ENCODE data around the gene CMSS1. TPM values are rescaled to one million over a fixed set of nuclear protein-coding genes. Genes with fewer than 3 reads are reported as not detected.

CMSS1 gene
- total RNA-seq, 4 donors from 2014 or later = 2.4 to 29.9 (median 5.2) TPM

GRCh38 chr3:100029052-100029451 is 211.4 kb downstream of the CMSS1 start:
- intact Hi-C loops (cut with DNase I; ENCODE audit: low total_unique reads) (no loop called here), in situ Hi-C loops (cut with MboI; ENCODE audit: low pct_ligation_motif_present in 1 of 4, low pct_unique_long_range_greater_than_20kb in 1 of 4, low sequenced_read_pairs in 3 of 4) (no loop called here)
- H3K9me3 ChIP-seq = no peaks in the 10 kb centered on the region
- no peak overlapping the region for H3K4me3 ChIP-seq
- no peaks in the 10 kb centered on the region for H3K36me3 ChIP-seq
- no peak overlapping the region for H3K27ac ChIP-seq
- peaks cover 8 to 27% (median 17%) of the 10 kb centered on the region in 4 donors for H3K4me1 ChIP-seq
- no peaks in the 10 kb centered on the region for H3K27me3 ChIP-seq
- TF ChIP-seq EP300 (IDR thresholded peaks at IDR 0.05; ENCODE audit: low read depth) (no peak), POLR2AphosphoS5 (IDR thresholded peaks at IDR 0.05) (no peak), CTCF (IDR thresholded peaks at IDR 0.05) (no peak), POLR2A (IDR thresholded peaks at IDR 0.05) (no peak)
- 92 to 96% methylated on average over 1 of the region's 1 CpG for WGBS, 2 donors (ENCODE audit: low coverage in 1 of 2)
- no peak for DNase-seq

DNA sequence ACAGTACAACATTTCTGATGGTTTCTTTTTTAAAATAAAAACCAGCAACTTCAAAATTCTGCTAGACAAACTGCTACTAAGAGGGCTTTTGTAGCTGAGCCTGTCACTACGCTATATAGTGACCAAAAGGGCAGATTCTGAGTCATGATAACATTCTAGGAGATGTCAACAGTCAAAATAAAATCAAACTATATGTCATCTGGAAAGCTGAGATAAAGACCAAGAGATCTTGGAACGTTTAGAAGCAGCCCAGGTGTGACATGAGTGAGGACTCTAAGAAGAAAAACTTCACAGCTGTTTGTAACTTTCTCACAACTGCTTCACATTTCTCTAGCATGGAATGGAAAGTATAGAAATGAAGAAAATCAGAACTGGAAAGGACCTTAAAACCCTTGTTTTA is 212.0 kb downstream of the CMSS1 start:
- TF ChIP-seq POLR2A (IDR thresholded peaks at IDR 0.05) (no peak), CTCF (IDR thresholded peaks at IDR 0.05) (no peak), POLR2AphosphoS5 (IDR thresholded peaks at IDR 0.05) (no peak), EP300 (IDR thresholded peaks at IDR 0.05; ENCODE audit: low read depth) (no peak)
- Histone ChIP-seq H3K4me1 (peaks cover 2 to 21% (median 14%) of the 10 kb centered on the region in 4 donors), H3K27me3 (no peaks in the 10 kb centered on the region), H3K4me3 (no peak overlapping the region), H3K9me3 (no peaks in the 10 kb centered on the region), H3K27ac (no peak overlapping the region), H3K36me3 (no peaks in the 10 kb centered on the region)
- 58 to 72% methylated on average over 2 of the region's 2 CpGs for WGBS, 2 donors (ENCODE audit: low coverage in 1 of 2)
- no peak for DNase-seq
- intact Hi-C loops (cut with DNase I; ENCODE audit: low total_unique reads) (no loop called here), in situ Hi-C loops (cut with MboI; ENCODE audit: low pct_ligation_motif_present in 1 of 4, low pct_unique_long_range_greater_than_20kb in 1 of 4, low sequenced_read_pairs in 3 of 4) (no loop called here)

- H3K27ac ChIP-seq = no peak overlapping the region
- WGBS, 2 donors (ENCODE audit: low coverage in 1 of 2) = 83 to 87% methylated on average over 3 of the region's 3 CpGs
- in situ Hi-C loops (cut with MboI; ENCODE audit: low pct_ligation_motif_present in 1 of 4, low pct_unique_long_range_greater_than_20kb in 1 of 4, low sequenced_read_pairs in 3 of 4) = no loop called here
Measured at GRCh38 chr3:100030346-100030745, 212.7 kb downstream of the CMSS1 start.

DNA sequence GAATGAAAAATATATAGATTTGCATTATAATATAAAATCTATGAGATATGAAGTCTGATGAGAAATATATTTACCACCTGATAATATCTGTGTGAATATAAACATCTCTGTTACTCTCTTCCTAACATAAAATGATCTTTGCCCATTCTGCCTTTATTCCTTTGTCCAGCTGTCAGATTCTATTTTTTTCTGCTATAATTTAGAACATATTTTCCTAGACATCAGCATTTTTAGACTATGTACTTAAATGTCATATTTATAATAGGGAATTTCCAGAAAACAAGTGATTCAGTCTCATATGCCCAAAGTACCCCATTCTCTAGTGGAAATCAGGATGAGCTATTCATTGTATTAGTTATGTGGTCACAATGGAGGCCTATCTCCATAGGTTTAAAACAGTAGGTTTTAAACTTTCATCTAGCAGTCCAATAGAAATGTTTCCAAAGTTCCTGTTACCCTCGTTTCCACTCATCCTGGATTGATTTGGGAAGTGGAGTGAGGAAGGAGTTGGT is 213.3 kb downstream of the CMSS1 start:
- Histone ChIP-seq H3K27me3 (no peaks in the 10 kb centered on the region), H3K9me3 (no peaks in the 10 kb centered on the region), H3K36me3 (no peaks in the 10 kb centered on the region), H3K4me1 (peaks cover 0 to 13% (median 8%) of the 10 kb centered on the region in 4 donors), H3K4me3 (no peak overlapping the region), H3K27ac (no peak overlapping the region)
- WGBS, 2 donors (ENCODE audit: low coverage in 1 of 2) = 84 to 100% methylated on average over 1 of the region's 1 CpG
- intact Hi-C loops (cut with DNase I; ENCODE audit: low total_unique reads) = no loop called here
- in situ Hi-C loops (cut with MboI; ENCODE audit: low pct_ligation_motif_present in 1 of 4, low pct_unique_long_range_greater_than_20kb in 1 of 4, low sequenced_read_pairs in 3 of 4) = no loop called here
- no peak for DNase-seq
- TF ChIP-seq CTCF (IDR thresholded peaks at IDR 0.05) = no peak
- no peak for TF ChIP-seq EP300 (IDR thresholded peaks at IDR 0.05; ENCODE audit: low read depth)
- TF ChIP-seq POLR2A (IDR thresholded peaks at IDR 0.05) = no peak
- no peak for TF ChIP-seq POLR2AphosphoS5 (IDR thresholded peaks at IDR 0.05)

More at GRCh38 chr3:100030346-100030745, 212.7 kb downstream of the CMSS1 start:
- TF ChIP-seq CTCF (IDR thresholded peaks at IDR 0.05) (no peak), POLR2AphosphoS5 (IDR thresholded peaks at IDR 0.05) (no peak), EP300 (IDR thresholded peaks at IDR 0.05; ENCODE audit: low read depth) (no peak), POLR2A (IDR thresholded peaks at IDR 0.05) (no peak)
- DNase-seq = no peak
- Histone ChIP-seq H3K27me3 (no peaks in the 10 kb centered on the region), H3K4me3 (no peak overlapping the region), H3K36me3 (no peaks in the 10 kb centered on the region), H3K4me1 (peaks cover 0 to 14% (median 8%) of the 10 kb centered on the region in 4 donors), H3K9me3 (no peaks in the 10 kb centered on the region)
- intact Hi-C loops (cut with DNase I; ENCODE audit: low total_unique reads) = no loop called here
